ENCODE results near the gene UPK1A.

- TF ChIP-seq CTCF (IDR thresholded peaks at IDR 0.05) (no peak), POLR2AphosphoS5 (IDR thresholded peaks at IDR 0.05) (no peak), POLR2A (IDR thresholded peaks at IDR 0.05) (no peak)
Observed at GRCh38 chr19:35713904-35714495, 47.7 kb downstream of the UPK1A start.

Measured in suprapubic skin (tissue), 4 donors.